Measurements from ENCODE around the gene ST3GAL5. TPM values are rescaled to one million over a fixed set of nuclear protein-coding genes. Genes with fewer than 3 reads are reported as not detected.

The ST3GAL5 gene
- total and polyA plus RNA-seq, 2 experiments from 2014 or later, result 11.9 to 12.5 TPM

DNA sequence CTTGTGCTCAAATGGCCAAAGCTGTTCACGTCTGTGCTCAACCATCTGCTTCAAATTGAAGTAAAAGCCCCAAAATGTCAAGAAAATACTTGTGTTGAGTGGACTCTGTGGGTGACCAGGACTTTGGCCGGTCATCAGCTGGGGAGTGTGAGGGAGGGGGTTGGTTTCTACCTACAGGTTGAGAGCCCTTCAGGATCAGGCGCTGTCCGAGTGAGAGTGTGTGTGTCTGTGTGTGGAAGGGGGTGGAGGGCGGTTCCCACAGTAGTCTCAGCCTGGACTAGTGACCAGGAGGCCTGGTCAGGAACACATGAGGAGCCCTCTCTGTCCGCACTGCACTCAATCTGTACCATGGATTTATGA lies 100.8 kb downstream of the ST3GAL5 start:
- Histone ChIP-seq H3K4me3 (no peak overlapping the region), H3K27me3 (no peaks in the 10 kb centered on the region), H3K9me3 (ENCODE audit: low read depth) (no peaks in the 10 kb centered on the region), H3K36me3 (no peaks in the 10 kb centered on the region), H3K4me1 (ENCODE audit: low read depth) (peaks cover 7% of the 10 kb centered on the region), H3K27ac (no peak overlapping the region)
- TF ChIP-seq, protein P1, sequence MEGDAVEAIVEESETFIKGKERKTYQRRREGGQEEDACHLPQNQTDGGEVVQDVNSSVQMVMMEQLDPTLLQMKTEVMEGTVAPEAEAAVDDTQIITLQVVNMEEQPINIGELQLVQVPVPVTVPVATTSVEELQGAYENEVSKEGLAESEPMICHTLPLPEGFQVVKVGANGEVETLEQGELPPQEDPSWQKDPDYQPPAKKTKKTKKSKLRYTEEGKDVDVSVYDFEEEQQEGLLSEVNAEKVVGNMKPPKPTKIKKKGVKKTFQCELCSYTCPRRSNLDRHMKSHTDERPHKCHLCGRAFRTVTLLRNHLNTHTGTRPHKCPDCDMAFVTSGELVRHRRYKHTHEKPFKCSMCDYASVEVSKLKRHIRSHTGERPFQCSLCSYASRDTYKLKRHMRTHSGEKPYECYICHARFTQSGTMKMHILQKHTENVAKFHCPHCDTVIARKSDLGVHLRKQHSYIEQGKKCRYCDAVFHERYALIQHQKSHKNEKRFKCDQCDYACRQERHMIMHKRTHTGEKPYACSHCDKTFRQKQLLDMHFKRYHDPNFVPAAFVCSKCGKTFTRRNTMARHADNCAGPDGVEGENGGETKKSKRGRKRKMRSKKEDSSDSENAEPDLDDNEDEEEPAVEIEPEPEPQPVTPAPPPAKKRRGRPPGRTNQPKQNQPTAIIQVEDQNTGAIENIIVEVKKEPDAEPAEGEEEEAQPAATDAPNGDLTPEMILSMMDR (IDR thresholded peaks at IDR 0.05; ENCODE audit: low read depth, low read length), result no peak
- no peak for DNase-seq (ENCODE audit: low read depth in 1 of 2, low spot score in 1 of 2)

DNA sequence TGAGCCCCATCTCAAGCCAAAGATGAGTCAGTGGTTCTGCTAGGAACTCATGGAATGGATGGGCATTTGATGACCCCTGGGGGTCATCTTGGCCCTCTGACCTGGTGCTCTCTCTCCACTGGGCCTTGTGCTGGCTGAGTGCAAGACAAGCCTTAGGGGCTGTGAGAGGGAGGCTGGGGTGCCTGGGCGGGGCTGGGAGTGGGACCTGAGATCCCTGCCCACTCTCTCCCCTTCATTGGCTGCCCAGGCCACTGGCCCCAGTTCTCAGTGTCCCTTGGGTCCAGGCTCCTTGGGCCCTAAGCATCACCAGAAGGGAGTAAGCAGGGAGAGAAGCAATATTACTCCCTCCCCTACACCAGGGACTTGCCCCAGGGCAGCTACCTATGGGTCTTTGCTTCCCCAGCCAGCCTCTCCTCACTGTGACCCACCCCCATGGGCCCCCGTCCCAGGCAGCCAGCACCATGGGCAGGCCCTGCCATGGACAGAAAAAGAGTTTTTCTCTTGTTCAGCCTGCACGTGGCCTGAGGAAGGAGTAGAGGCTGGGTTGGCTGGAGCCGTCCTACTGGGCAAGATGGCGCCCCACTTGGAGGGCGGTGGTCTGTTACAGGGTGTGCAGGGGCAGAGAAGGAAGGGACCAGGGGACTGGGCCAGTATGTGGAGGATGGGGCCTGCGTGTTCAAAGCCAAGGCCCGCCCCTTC lies 101.4 kb downstream of the ST3GAL5 start:
- no peaks in the 10 kb centered on the region for H3K9me3 ChIP-seq (ENCODE audit: low read depth)
- TF ChIP-seq, protein P1 (IDR thresholded peaks at IDR 0.05; ENCODE audit: low read depth, low read length), result no peak
- H3K27ac ChIP-seq, result no peak overlapping the region
- no peaks in the 10 kb centered on the region for H3K36me3 ChIP-seq
- H3K27me3 ChIP-seq, result no peaks in the 10 kb centered on the region
- no peak for DNase-seq (ENCODE audit: low read depth in 1 of 2, low spot score in 1 of 2)
- peaks cover 7% of the 10 kb centered on the region for H3K4me1 ChIP-seq (ENCODE audit: low read depth)
- no peak overlapping the region for H3K4me3 ChIP-seq

Other genes starting within 250 kb of the ST3GAL5 start
- not detected in 2 replicates for gene SFTPB, start 220.8 kb downstream of the ST3GAL5 start, total RNA-seq
- gene SFTPB, start 220.8 kb downstream of the ST3GAL5 start, polyA plus RNA-seq, result not detected in 2 replicates
- gene GNLY, start 194.6 kb downstream of the ST3GAL5 start, total RNA-seq, result not detected in 2 replicates
- not detected in 2 replicates for gene GNLY, start 194.6 kb downstream of the ST3GAL5 start, polyA plus RNA-seq
- gene ATOH8, start 135.0 kb downstream of the ST3GAL5 start, total RNA-seq, result 10.6 and 12.6 TPM in 2 replicates
- 4.8 and 6.3 TPM in 2 replicates for gene ATOH8, start 135.0 kb downstream of the ST3GAL5 start, polyA plus RNA-seq
- gene POLR1A, start 216.9 kb upstream of the ST3GAL5 start, total RNA-seq, result 12.5 and 19.4 TPM in 2 replicates
- gene POLR1A, start 216.9 kb upstream of the ST3GAL5 start, polyA plus RNA-seq, result 6.8 and 8.2 TPM in 2 replicates
- gene PTCD3, start 217.2 kb upstream of the ST3GAL5 start, total RNA-seq, result 107 and 180 TPM in 2 replicates
- 112 and 174 TPM in 2 replicates for gene PTCD3, start 217.2 kb upstream of the ST3GAL5 start, polyA plus RNA-seq

Data from cardiac muscle cell (in vitro differentiated cells and primary cell).